Osteoblast (primary cell): Measurements from ENCODE around the gene TASOR. TPM values are rescaled to one million over a fixed set of nuclear protein-coding genes. Genes with fewer than 3 reads are reported as not detected.

ENCODE experiments used
- DNase-seq: peaks from one replicate; pipeline ENCODE4 v3.0.0; 2011; ENCODE audit warnings: low spot score, mixed read lengths; ENCODE audit not compliant: insufficient read length; ENCODE audit errors: missing footprints
- H2AFZ ChIP-seq: 2 replicates; pipeline ENCODE4 v1.6.0; 2011; ENCODE audit warnings: mild to moderate bottlenecking, low read length
- H3K27ac ChIP-seq: 2 replicates; pipeline ENCODE4 v1.5.1; 2011; ENCODE audit warnings: mild to moderate bottlenecking, low read depth, low read length, moderate library complexity
- H3K27me3 ChIP-seq: 2 replicates; pipeline ENCODE4 v1.6.0; 2012; ENCODE audit warnings: mild to moderate bottlenecking, control low read depth, inconsistent platforms, low read length, moderate library complexity; ENCODE audit not compliant: insufficient read depth
- H3K36me3 ChIP-seq: 2 replicates; pipeline ENCODE4 v1.5.1; 2011; ENCODE audit warnings: mild to moderate bottlenecking, low read length, control low read depth, moderate library complexity; ENCODE audit not compliant: insufficient read depth
- H3K4me1 ChIP-seq: 2 replicates; pipeline ENCODE4 v1.5.1; 2011; ENCODE audit warnings: mild to moderate bottlenecking, low read length, control low read depth, moderate library complexity; ENCODE audit not compliant: insufficient read depth
- H3K4me2 ChIP-seq: 2 replicates; pipeline ENCODE4 v1.6.0; 2011; ENCODE audit warnings: mild to moderate bottlenecking, low read length; ENCODE audit not compliant: insufficient read depth
- H3K4me3 ChIP-seq: fragments of 200-600 bp; sonication (generic); 3 replicates; pipeline ENCODE4 v1.5.1; 2012; ENCODE audit warnings: mild to moderate bottlenecking, low read length, inconsistent platforms; ENCODE audit not compliant: insufficient read depth
- H3K79me2 ChIP-seq: 2 replicates; pipeline ENCODE4 v1.6.0; 2012; ENCODE audit warnings: mild to moderate bottlenecking, low read length, control low read depth, inconsistent platforms; ENCODE audit not compliant: insufficient read depth
- H3K9me3 ChIP-seq: 2 replicates; pipeline ENCODE4 v1.5.1; 2011; ENCODE audit warnings: low read depth, low read length, control low read depth
- H4K20me1 ChIP-seq: 2 replicates; pipeline ENCODE4 v1.6.0; 2012; ENCODE audit warnings: mild to moderate bottlenecking, low read length, control low read depth; ENCODE audit not compliant: insufficient read depth
- CTCF ChIP-seq: IDR thresholded peaks from 2 replicates; pipeline ENCODE4 v1.5.1; 2011; ENCODE audit warnings: mild to moderate bottlenecking, low read depth, low read length, moderate library complexity; ENCODE audit errors: extremely low read depth
- total RNA-seq: library from RNA; depleted of rRNA; stranded (reverse); fragments of >200 nt; gene quantifications from 2 replicates; pipeline ENCODE4 v1.2.3, GENCODE V29; 2012

Gene TASOR
- total RNA-seq, 1 donor = 65.5 TPM

- Histone ChIP-seq H2AFZ (peak overlapping the region; percentile 92), H3K27ac (peak overlapping the region; percentile 90), H3K4me1 (peaks cover 7% of the 10 kb centered on the region), H4K20me1 (no peaks in the 10 kb centered on the region), H3K4me2 (peak overlapping the region; percentile 87), H3K27me3 (no peaks in the 10 kb centered on the region), H3K4me3 (peak overlapping the region; percentile 92), H3K36me3 (no peaks in the 10 kb centered on the region), H3K9me3 (no peaks in the 10 kb centered on the region), H3K79me2 (peaks cover 61% of the 10 kb centered on the region)
- no peak for TF ChIP-seq CTCF
- peak; percentile 71 for DNase-seq
Measured at GRCh38 chr3:56681984-56682461, 1.0 kb downstream of the TASOR start.

GRCh38 chr3:56680054-56680580 is 2.9 kb downstream of the TASOR start:
- H3K79me2 ChIP-seq = peaks cover 72% of the 10 kb centered on the region
- TF ChIP-seq CTCF = no peak
- H3K4me2 ChIP-seq = peak overlapping the region; percentile 46

DNA sequence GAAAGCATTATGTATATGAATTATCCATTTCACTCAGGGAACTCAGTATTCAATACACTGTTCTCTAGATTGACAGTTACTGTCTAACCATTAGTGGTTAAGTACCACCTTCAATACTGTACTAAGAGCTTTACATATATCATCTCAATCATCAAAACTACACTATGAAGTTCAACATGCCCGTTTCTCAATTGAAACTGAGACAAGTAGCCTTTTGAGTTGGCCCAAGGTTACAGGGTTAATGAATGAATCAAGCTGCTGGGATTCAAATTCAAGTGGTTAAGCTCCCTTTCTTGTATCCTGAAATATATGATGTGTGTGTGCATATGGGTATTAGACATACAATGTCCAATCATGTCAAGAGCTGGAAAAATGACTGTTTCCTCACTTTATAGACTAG is 5.8 kb downstream of the TASOR start:
- H3K27ac ChIP-seq = no peak overlapping the region
- H3K9me3 ChIP-seq = no peaks in the 10 kb centered on the region
- DNase-seq = no peak
- H3K79me2 ChIP-seq = peaks cover 64% of the 10 kb centered on the region
- no peak overlapping the region for H3K4me2 ChIP-seq
- H4K20me1 ChIP-seq = peaks cover 7% of the 10 kb centered on the region
- H3K4me1 ChIP-seq = peaks cover 7% of the 10 kb centered on the region
- no peak overlapping the region for H3K4me3 ChIP-seq
- no peak for TF ChIP-seq CTCF
- H2AFZ ChIP-seq = no peak overlapping the region
- no peaks in the 10 kb centered on the region for H3K27me3 ChIP-seq
- H3K36me3 ChIP-seq = no peaks in the 10 kb centered on the region

More at GRCh38 chr3:56680054-56680580, 2.9 kb downstream of the TASOR start:
- Histone ChIP-seq H3K4me1 (peaks cover 7% of the 10 kb centered on the region), H3K36me3 (no peaks in the 10 kb centered on the region), H3K4me3 (no peak overlapping the region), H3K27ac (no peak overlapping the region), H3K9me3 (no peaks in the 10 kb centered on the region), H3K27me3 (no peaks in the 10 kb centered on the region), H4K20me1 (peaks cover 7% of the 10 kb centered on the region), H2AFZ (no peak overlapping the region)
- DNase-seq = no peak

DNA sequence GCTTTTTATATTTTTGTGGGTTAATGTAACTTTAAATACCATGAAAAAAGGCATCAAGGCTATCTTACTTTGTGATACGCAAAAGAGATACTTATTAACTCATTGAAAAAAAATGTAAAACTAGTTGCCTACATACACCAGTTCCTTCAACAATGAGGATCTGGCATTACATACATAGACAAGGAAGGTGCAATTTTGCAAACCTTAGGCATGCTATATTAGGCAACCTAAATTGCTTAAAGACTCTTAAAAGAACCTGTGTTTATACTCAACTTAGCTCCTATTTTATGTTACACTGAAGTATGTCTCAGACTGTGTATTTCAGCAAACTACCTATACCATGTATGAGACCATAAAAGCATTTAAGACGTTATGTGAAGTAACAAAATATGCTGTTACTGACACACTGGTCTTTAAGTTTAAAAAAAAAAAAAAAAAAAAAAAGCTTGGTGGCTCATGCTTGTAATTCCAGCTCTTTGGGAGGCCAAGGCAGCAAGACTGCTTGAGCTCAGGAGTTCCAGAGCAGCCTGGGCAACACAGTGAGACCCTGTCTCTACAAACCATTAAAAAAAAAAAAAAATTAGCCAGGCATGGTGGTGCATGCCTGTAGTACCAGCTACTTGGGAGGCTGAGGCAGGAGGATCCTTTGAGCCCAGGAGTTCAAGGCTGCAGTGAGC is 9.1 kb downstream of the TASOR start:
- H3K27me3 ChIP-seq = no peaks in the 10 kb centered on the region
- H3K27ac ChIP-seq = no peak overlapping the region
- H4K20me1 ChIP-seq = peaks cover 7% of the 10 kb centered on the region
- peaks cover 25% of the 10 kb centered on the region for H3K36me3 ChIP-seq
- H3K79me2 ChIP-seq = peaks cover 31% of the 10 kb centered on the region
- no peak overlapping the region for H3K4me3 ChIP-seq
- no peak for DNase-seq
- no peak overlapping the region for H3K4me2 ChIP-seq
- TF ChIP-seq CTCF = no peak
- no peaks in the 10 kb centered on the region for H3K9me3 ChIP-seq
- no peak overlapping the region for H2AFZ ChIP-seq
- no peaks in the 10 kb centered on the region for H3K4me1 ChIP-seq
